GM19452 (cell line): Measurements from ENCODE around the gene EYS.
"Not testable (repeated sequence)": the region's sequence is repeated elsewhere in the genome, so short reads cannot be mapped to it uniquely, and the experiment has no call there.

Experiments
- ATAC-seq: cut with Tn5 transposase; IDR thresholded peaks from one replicate; pipeline ENCODE4 v1.9.1; 2021; ENCODE audit not compliant: unreplicated experiment

EYS gene

DNA sequence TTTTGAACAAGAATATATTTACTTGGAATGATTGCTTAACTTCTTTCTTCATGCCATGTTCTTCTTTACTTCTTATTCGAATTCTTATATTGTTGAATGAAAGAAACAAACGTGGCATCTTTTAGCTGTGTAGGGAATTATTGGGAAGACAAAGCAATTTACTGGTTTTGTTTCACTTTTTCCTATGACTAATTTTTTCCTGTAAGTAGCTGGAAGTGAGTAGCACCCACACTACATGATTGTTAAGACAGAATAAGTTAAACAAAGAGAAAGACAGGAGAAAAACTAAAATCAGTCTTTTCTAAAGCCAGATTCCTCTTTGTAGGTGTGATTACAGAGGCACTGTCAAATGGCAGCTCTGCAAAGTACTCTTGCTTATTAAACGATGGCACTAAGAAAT is 593.4 kb downstream of the EYS start:
- no peak for ATAC-seq

DNA sequence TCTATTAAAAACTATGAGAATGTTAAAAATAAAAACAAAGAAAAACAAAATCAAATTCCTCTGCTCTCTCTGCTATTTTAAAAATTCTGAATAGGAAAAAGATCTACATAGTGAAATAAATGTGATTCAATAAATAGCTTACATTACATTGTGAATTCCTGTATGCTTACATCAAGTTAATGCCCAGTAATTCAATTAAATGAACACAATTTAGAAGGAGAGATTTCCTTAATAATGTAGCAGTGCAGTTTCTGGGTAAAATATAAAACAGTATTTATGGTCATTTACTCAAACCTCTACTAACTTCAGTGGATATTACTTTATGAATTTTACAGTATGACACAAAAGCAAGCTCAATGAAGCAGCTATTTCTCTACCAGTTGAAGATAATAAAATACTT is 594.6 kb downstream of the EYS start:
- ATAC-seq: no peak

DNA sequence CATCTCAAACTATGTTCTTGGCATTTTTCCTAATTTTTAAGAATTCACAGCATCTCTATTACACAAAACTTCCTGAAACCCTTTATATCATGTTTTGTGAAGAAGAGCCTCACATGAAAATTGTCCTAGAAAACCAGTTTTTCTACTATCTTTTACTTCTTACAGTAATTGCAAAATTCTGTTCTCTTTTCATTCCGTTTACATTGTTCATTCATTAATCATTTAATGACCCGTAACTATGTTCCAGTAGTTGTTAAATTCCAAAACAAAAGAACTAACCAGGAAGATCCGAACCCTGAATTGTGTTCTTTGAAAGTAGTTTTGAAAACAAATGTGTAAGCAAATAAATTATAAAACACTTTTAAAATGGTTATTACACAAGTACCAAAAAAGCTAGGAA is 597.0 kb downstream of the EYS start:
- ATAC-seq: no peak

DNA sequence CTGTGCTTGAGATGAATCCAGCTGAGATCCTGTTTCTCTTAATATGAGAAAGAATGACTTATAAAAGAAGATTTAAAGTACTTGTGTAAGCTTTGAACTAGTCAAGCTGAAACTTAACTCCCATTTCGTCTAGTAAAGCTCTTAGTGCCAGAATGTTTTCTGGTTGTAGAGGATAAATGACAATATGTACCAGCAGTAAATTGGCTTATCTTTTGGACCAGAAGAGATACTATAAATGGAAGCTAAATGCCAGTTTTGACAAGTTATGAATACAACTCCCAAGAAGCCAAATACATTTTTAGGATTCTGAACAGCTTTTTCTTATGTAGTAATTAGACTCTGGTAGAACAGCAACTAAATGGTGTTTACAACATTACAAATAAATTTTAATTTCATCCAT is 608.7 kb downstream of the EYS start:
- no peak for ATAC-seq

DNA sequence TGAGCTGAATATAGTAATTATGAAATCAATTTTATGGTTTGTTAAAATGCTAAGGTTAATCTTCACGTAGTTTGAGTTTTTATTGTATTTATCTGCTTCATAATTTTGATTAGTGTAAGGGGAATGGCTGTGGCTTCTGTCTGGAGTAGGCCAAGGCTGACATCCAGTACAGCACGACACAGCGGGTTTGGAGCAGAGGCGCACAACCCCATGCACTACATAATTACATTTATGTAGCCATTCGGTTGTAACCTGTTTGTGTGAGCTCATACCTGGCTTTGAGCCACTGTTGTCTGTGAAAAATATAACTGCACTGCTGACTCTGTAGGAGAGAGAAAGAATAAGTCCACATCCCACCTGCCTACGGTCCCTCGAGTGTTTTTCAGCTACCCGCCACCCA is 615.5 kb downstream of the EYS start:
- ATAC-seq: no peak

DNA sequence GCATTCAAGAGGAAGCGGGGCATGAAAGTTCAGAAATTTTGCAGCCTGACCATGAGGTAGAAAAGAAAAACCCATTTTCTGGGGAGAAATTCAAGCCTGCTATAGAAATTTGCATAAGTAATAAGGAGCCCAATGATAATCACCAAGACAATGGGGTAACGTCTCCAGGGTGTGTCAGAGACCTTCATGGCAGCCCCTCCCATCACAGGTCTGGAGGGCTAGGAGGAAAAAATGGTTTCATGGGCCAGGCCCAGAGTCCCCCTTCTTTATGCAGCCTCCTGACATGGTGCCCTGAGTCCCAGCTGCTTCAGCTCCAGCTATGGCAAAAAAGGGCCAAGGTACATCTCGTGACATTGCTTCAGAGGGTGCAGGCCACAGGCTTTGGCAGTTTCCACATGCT is 618.5 kb downstream of the EYS start:
- no peak for ATAC-seq

DNA sequence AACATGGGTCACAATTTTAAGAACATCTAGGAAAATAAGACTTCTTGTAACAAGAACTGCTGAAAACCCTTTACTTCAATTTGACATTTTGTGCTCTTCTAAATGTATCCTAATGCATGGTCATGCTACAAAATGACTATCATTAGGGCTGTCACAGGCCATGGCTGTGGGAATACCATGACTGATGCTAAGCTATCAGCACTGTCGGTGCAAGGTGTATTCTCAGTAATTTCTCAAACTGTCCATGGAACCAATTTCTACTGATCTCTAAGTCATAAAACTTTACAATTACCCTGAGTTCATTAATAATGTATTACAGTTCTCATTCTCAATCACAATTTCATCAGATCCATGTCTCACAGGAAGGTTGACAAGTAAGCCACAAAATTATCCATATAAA is 625.3 kb downstream of the EYS start:
- ATAC-seq: no peak

DNA sequence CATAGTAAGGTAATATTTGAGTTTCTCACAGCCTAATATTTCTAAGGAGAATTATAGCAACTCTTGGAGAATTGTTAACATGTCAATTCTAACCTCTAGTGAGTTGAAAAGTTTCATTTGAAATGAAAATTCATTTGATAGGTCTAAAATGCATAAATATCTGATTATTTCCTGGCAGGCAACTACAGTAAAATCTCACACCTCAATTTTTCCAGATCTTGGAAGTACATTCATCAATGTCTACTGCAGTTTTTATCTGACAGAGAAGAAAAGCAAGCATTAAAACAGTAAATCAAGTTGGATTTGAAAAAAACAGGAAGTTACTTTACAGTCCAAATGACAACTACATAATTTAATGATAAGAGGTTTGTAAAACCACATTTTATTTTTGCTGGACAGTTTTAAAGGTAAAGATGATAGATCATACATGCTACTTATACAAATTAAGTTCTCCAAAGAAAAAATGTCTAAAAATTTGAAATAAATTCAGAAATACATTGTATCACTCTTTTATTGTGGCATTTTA is 631.3 kb downstream of the EYS start:
- ATAC-seq: no peak

DNA sequence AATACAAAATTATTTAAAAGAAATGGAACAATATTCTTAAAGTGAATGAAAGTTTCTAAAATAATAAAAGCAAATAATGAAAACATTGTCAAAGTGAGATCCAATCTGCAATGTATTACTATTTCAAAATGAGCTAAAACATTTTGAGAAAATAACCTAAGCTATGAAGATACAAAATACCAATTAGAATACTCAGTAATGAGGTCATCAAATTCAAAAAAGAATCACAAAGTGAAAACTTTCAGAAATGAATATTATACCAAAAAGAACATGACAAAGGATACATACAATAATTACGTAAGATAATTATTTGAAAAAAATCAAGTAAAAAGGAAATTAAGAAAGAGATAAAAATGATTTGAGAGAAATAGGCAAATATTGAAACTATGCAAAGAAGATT is 634.5 kb downstream of the EYS start:
- no peak for ATAC-seq

DNA sequence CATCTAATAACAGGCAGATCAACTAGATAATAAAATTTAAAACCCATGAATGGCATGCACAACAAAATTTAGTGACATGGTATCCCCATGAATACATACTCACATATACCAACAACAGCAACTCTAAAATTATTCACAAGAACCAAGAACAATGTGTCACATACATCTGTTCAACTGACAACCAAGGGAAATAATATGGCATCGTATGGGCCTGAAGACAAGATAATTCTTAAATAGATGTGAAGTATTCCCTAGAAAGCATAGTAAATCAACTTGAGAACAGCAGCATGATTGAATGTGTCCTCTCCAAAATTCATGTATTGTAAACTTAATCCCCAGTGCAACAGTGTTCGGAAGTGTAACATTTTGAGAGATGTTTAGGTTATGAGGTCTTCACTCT is 635.5 kb downstream of the EYS start:
- ATAC-seq: no peak

DNA sequence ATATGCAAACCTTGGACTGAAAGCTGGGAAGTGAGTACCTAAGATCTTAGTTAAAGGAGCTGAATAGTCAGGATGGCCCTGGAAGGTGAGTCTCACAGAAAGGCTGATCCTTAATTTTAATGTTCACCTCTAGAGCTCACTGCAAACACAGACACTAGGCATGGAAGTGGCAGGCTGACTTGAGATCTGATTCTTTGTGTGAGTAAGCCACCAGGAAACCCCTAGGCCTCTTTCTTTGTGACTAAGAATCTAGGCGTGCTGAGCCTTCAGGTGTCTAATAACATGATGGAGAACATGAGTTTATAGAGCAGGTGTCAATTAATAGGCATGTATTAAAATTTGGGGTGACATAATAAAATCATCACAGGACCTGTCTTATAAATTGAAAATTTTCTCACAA is 642.2 kb downstream of the EYS start:
- ATAC-seq: no peak

DNA sequence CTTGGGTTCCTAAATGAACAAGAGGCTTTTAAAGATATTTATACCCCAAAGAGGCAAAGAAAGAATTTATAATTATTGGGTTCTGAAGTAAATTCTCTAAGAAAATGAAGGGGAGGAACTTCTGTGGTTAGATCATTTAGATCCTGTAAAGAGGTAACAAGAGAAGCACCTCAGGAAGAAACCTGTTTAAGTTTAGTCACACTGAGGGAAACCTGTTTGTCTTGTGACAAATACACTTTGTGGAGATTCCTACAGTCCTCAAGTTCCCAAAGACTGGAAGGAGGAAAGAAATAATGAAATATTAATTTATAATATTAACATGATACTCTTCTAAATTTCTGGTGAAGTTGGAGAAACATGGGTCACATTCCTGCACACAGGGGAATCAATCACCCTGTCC is 647.5 kb downstream of the EYS start:
- no peak for ATAC-seq

DNA sequence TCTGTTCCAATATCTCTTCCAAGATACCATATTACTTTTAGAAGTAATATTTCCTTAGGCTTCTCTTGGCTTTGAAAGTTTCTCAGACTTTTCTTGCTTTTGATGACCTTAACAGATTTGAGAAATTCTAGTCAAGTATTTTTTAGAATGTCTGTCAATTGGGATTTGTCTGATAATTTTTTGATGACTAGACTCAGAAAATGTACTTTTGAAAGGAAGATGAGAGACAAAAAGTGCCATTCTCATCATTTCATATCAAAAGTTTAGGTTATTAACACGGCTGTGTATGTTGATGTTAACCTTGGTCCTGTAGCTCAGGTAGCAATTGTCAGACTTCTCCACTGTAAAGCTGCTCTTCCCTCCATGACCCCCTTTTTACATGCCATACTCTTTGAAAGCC is 651.5 kb downstream of the EYS start:
- no peak for ATAC-seq

DNA sequence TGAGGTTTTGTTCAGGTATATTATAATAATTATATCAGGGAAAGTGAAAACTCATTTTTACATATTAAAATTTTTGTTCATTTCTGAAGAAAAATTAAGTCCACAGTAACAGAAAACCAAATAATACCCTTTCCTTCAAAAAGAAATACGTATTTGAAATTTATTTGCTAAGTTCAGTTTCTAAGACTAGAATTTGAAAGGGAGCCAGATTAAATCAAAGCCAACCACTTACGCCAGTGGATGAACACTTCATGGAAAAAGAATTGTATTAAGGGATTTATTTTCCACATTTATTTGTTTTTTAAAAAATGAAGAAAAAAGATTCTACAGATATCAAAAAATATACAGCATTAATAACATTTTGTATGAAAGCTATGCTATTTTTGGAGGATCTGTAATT is 654.4 kb downstream of the EYS start:
- no peak for ATAC-seq

DNA sequence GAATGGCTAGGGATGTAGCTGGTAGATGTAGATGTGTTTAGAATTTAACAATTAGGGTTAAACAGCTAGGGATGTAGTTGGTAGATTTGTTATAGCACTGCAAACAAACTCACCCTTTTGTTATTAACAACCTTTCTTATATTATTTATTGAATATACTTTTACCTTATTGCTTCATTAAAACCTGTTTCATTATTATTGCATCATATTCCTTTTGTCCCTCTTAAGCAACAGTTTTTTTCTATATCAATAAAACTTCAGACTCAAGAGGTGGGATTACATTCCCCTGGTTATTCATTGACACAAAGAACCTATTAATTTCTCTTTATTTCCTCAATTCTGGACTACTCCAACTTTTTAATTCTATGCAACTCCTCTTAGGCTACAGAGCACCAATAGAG is 661.2 kb downstream of the EYS start:
- no peak for ATAC-seq

DNA sequence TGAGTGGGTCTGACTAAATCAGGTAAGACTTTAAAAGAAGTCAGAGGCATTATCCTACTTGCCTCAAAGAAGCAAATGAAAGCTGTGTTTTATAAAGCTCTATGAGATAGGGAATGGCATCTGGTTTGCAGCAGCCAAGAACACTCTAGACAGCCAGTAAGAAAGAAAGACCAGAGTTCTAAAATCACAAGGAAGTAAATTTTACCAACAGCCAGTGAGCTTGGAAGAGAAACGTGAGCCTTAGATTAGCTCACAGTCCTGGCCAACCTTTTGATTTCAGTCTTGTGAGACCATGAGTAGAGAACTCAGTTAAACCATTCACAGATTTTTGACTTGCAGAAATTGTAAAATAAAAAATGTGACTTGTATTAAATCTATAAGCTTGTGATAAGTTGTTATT is 693.0 kb downstream of the EYS start:
- ATAC-seq: no peak

DNA sequence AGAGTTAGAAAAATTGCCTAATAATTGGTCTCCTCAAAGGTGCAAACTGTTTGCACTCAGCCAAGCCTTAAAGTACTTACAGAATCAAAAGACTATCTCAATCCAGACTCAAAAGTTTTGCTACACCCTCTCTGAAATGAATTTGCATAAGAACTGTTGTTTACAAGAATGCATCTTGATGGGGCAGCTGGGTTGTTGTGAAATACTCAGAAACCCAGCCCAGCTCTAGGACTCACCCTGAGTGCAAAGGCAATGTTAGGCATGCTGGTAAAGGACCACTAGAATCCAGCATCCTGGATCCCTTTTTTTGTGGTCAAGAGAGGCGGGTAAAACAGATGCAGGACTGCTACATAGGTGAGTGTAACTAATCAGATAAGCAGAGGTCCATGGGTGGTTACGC is 700.2 kb downstream of the EYS start:
- no peak for ATAC-seq

DNA sequence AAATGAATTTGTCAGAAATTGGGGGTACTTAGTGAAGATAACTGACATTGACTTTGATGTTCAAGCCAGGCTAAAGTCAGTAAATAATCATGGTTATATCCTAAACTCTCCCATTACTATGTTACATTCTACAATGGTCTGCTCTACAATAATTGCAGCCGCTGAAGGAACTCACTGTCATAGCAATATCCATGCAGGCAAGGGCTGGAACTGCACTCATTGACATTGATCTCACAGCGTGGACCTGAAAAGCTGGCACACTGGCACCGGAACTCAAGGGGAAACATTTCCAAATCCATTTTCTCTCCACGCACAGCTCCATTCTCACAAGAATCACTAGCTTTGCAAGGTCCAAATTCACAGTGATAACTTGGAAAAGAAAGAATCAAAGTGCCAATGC is 702.7 kb downstream of the EYS start:
- ATAC-seq: no peak

DNA sequence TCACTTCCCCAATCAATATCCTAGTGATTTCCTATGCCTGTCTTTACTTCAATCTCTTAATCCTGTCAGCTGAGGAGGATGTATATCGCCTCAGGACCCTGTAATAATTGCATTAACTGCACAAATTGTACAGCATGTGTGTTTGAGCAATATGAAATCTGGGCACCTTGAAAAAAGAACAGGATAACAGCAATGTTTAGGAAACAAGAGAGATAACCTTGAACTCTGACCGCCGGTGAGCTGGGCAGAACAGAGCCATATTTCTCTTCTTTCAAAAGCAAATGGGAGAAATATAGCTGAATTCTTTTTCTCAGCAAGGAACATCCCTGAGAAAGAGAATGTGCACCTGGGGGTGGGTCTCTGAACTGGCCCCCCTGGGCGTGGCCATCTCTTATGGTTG is 704.1 kb downstream of the EYS start:
- not testable (repeated sequence) for ATAC-seq

DNA sequence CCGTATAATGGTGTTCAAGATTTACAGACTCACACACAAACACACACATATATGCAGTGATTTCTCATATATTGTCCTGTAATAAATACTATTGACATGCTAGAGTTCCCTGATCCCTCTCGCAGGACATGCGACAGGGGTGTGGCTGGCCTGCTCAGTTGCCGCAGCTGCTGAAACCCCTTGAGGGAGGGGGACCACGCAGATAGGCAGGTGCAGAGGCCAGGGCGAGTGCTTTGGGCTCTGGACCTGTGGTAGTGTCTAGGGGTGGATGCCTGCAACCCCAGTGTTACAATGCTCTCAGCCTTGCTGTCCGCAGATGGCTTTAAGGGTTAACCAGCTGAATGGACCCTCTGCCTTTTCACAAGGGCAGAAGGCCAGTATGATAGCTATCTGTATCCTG is 706.2 kb downstream of the EYS start:
- ATAC-seq: no peak

DNA sequence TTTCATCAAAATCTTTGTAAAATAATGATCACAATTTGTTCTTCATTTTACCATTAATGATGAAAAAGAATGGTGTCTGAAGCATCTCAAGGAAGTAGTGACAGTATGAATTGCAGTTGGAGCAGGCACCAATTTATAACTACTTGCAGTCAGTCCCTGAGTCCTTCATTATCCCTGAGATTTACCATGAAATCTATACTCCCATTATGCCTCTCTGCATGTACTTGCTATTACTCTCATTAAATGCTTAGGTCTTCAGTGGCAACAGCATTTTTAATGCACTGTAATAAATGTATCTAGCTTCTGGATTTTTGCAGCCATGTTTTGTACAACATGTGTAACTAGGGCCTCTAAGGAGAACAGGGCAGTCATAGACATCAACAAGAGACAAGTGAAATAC is 708.8 kb downstream of the EYS start:
- ATAC-seq: no peak

DNA sequence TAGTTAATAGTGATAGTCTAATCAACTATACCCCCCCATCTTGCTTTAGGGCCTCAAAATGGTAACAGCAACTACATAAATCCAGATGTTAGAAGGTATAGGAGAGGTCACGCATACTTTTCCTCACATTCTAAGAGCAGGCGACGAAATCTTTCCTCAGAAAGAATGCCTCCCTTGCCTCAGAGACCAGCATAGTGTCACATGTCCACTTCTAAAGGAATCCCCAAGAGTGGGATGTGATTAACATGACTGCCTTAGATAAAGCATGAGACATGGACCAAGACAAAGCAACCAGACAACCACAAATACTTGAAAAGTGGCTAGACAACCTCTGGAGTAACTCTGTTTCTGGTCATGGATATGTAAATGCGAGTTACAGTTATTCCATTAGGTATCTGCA is 710.7 kb downstream of the EYS start:
- ATAC-seq: no peak

DNA sequence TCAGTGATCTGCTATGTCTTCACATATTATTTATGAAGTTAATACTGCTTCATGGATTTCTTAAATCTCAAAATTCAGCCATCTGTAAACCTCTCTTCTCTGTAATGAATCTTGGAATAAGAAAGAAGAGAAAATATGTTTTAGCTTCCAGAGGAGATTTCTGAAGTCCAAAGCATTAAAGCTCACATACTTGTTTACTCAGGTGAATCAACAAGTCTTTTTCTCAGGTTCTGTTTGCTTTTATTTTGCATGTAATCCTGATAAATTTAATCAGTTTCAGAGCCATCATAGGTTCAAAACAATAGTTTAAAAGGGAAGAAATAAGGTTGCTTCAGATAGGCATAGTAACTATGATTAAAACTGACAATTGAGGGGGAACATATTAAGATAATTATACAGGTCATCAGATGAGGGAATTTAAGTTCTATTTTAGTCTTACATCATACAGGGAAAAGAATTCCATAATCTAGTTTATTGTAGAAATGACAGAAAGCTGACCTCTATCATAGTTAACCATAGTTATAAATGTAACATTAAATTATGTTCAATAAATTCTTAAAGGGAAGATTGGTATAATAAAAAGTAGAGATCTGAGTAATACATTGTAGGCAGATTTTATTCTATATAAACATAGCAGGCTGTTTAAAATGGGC is 716.2 kb downstream of the EYS start:
- no peak for ATAC-seq

DNA sequence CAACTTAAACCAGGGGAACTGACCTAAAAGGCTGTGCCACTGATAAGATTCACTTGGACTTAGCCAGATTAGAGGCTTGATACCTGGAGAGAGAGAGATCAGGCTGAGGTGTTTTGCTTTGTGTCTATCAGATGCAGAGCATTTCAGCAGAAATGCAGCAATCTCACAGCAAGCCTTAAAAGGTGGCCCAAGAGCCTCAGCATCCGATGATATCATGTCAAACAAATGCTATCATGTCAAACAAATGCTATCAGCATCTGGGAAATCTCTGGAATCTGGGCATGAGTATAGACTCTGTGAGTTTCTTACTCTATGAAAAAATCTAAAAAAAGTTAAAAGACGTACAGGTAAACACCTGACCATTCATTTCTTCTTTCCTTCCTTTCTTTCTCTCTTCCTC is 718.9 kb downstream of the EYS start:
- no peak for ATAC-seq
